Measurements from ENCODE around the gene HS1BP3. TPM values are rescaled to one million over a fixed set of nuclear protein-coding genes. Genes with fewer than 3 reads are reported as not detected.
A peak's percentile ranks its signal among the peaks of the same experiment; 100 is the strongest.

Gene HS1BP3
- total and polyA plus RNA-seq, 2 of the 13 experiments (the other 11 are each of a cell fraction or from before 2014, with no cell fraction given): 15.2 to 22.0 TPM

GRCh38 chr2:20580690-20581437 lies 70.0 kb downstream of the HS1BP3 start (continued):
- TF ChIP-seq RAD21 (CRISPR knock-in tag; IDR thresholded peaks at IDR 0.05) (peak; percentile 37; the same call in 1 of the 2 replicates), ZBTB7B (CRISPR knock-in tag; IDR thresholded peaks at IDR 0.05) (peak; percentile 95), ETV6 (CRISPR knock-in tag; conservative IDR thresholded peaks at IDR 0.05) (0 out of 2 replicates have a peak, but pooled peaks have one; percentile 40), ARHGAP35 (CRISPR knock-in tag; IDR thresholded peaks at IDR 0.05; ENCODE audit: borderline replicate concordance) (0 out of 2 replicates have a peak, but pooled peaks have one; percentile 19), SRSF4 (IDR thresholded peaks at IDR 0.05; ENCODE audit: low read depth, low read length, poor library complexity, severe bottlenecking) (no peak), SP5 (CRISPR knock-in tag; IDR thresholded peaks at IDR 0.05; ENCODE audit: borderline replicate concordance, low read depth) (peak; percentile 42), ZNF563 (CRISPR knock-in tag; IDR thresholded peaks at IDR 0.05) (peak; percentile 28; the same call in 1 of the 2 replicates), CBX5 (CRISPR knock-in tag; IDR thresholded peaks at IDR 0.05; ENCODE audit: borderline replicate concordance) (peak; percentile 80; the same call in 1 of the 2 replicates), PPARG (CRISPR knock-in tag; conservative IDR thresholded peaks at IDR 0.05) (peak; percentile 90), MEIS2 (CRISPR knock-in tag; IDR thresholded peaks at IDR 0.05) (peak; percentile 92), FLYWCH1 (CRISPR knock-in tag; IDR thresholded peaks at IDR 0.05) (no peak), NFKB2 (CRISPR knock-in tag; IDR thresholded peaks at IDR 0.05; ENCODE audit: borderline replicate concordance) (peak; percentile 54; the same call in 1 of the 2 replicates), CSRNP2 (CRISPR knock-in tag; conservative IDR thresholded peaks at IDR 0.05; ENCODE audit: low read depth) (no peak), CCDC6 (CRISPR knock-in tag; IDR thresholded peaks at IDR 0.05) (peak; percentile 51), ZNF614 (CRISPR knock-in tag; IDR thresholded peaks at IDR 0.05; ENCODE audit: borderline replicate concordance) (peak; percentile 90; the same call in 1 of the 2 replicates), ZNF326 (CRISPR knock-in tag; IDR thresholded peaks at IDR 0.05; ENCODE audit: borderline replicate concordance) (no peak), KLF12 (CRISPR knock-in tag; IDR thresholded peaks at IDR 0.05; ENCODE audit: borderline replicate concordance) (0 out of 2 replicates have a peak, but pooled peaks have one; percentile 37), ZNF512 (CRISPR knock-in tag; IDR thresholded peaks at IDR 0.05) (no peak), MEF2D (CRISPR knock-in tag; IDR thresholded peaks at IDR 0.05) (peak; percentile 86), AHDC1 (CRISPR knock-in tag; IDR thresholded peaks at IDR 0.05; ENCODE audit: borderline replicate concordance) (peak; percentile 77; the same call in 1 of the 2 replicates)

All from HepG2 (cell line).